GM21515 (cell line): ENCODE results near the gene MKI67.
A peak's percentile ranks its signal among the peaks of the same experiment; 100 is the strongest.

Experiments used
- ATAC-seq: cut with Tn5 transposase; IDR thresholded peaks from one replicate; pipeline ENCODE4 v1.9.1; 2021; ENCODE audit not compliant: unreplicated experiment

MKI67 gene

DNA sequence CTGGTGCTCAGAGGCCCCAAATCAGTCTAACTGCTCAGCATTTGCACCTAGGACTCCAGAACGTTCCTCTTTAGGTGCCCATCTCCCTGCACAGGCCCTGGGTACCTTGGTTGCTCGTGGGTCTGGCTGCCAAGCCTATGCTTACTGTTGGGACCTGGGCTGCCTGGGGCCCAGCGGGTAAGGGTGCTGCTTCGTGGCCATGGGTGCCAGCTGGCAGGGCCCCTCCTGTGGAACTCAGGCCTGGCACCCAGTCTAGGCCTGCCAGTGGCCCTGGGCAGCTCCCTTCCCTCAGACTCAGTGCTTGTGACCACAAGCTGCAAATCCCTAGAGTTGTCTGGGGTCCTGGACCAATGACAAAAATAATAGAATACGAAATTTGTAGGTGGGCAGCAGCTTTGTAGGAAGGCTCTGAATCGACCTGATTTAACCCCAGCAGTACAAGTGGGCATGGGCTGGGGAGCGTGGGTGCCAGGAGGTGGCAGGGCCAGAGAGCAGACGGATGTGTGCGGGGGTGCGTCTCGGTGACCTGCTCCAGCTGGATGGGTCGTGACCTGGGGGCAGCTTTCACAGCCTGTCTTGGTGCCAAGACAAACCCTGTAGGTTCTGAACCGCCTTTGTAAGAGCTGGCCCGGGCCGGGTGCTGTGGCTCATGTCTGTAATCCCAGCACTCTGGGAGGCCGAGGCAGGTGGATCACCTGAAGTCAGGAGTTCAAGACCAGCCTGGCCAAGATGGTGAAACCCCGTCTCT lies 69.7 kb downstream of the MKI67 start:
- ATAC-seq = no peak

- no peak for ATAC-seq
These were observed 71.0 kb downstream of the MKI67 start for GRCh38 chr10:128055061-128055868.

DNA sequence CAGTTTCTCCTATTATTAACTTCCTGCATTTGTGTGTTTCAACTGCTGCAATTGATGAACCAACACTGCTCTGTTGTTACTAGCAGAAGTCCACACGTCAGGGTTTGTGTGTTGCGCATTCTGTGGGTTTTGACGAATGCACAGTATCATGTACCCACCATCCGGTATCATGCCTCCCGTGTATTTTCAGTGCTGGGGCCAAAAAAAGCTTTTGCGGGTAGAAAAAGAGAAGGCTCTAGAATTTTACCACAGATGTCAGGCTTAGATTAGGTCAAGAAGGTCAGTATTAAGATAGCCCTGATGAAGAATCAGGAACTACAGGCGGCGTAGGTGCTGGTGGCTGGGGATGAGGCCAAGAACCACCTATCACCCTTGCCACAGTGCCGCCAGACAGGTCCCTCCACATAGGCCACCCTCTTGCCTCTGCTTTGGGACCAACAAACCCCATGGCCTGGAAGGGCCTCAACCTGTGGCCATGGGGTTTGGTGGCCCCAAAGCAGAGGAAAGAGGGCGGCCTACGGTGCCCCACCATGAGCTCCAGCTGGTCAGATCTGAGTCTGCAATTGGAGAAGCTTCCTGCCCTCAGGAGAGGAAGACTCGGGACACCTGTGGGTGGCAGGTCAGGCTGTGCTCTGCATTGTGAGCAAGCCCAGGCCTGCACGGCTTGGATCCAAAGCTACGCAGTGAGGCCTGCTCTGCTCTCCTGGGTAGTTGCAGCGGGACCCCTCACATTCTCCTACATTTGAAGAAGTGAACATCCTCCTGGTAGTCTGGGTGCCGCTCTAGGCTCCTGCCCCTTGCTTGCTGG lies 71.9 kb downstream of the MKI67 start:
- no peak for ATAC-seq

- ATAC-seq = no peak
These were observed 72.9 kb downstream of the MKI67 start for GRCh38 chr10:128053356-128053755.

DNA sequence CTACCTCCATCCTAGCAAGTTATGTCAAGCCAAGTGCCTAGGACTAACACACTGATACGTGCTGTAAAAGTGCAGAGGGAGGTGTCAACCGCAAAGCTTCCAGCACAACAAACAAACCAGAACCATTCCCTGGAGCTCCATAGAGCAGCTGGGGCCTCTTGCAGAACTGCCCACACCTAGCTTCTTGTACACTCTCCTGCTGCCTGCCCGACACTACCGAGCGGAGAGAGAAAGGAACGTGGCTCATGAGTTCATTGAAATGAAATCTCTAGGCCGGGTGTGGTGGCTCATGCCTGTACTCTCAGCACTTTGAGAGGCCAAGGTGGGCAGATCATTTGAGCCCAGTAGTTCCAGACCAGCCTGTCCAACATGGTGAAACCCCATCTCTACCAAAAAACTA lies 73.5 kb downstream of the MKI67 start:
- no peak for ATAC-seq

GRCh38 chr10:128051548-128051947 lies 74.7 kb downstream of the MKI67 start:
- ATAC-seq = no peak

DNA sequence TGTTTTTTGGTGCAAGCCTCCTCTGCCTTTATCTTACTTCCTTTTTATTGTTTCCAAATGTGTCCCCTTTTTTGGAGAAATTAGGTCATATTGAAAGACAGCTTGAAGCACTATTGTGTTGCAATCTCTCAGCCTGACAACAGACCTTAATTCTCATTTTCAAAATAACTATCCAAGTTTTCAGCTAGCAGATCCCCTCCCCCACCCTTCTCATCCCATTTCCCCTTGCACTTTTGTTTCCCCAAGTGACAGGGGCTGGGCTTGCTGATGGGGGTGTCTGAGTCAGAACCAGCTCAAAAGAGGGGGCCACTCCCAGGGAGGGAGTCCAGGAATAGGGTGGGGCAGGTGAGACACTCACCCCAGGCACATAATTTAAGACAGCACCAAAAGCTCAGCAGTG lies 75.3 kb downstream of the MKI67 start:
- ATAC-seq = no peak

- no peak for ATAC-seq
These were observed 76.1 kb downstream of the MKI67 start for GRCh38 chr10:128050121-128050516.

DNA sequence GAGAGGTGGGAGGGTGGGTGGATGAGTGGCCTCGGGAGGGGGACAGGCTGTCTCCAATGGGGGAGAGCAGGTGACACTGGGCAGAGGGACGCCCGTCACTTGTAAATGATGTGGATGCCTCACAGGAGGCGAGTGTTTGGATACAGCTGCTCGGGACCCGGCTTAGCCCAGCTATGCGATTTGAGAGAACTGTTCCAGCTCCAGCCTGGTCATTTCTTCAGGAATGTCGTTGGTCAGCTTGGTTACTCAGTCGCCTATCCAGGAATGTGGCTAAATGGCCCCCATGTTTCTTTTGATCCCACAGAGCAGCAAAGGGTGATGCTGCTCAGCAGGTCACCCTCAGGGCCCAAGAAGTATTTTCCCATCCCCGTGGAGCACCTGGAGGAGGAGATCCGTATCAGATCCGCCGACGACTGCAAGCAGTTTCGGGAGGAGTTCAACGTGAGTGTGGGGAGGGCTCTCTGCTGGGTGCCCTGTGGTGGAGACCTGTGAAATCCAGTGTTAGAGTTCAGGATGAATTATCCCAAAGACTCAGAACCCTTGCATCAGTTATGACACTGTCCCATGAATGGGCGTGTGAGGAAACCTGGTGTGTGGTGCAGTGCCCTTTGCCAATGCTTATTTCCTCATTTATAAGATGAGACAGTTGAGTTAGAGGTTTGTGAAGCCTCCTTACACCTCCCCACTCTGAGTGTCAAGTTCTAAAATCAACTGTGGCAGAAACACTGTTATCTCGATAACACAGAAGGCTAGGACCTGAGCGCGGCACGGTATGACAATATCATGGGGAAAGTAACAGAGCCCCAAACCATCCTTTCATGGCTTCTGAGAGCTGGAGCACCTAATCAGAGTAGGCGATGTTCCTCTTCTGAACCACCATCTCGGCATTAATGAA lies 76.8 kb downstream of the MKI67 start:
- no peak for ATAC-seq

DNA sequence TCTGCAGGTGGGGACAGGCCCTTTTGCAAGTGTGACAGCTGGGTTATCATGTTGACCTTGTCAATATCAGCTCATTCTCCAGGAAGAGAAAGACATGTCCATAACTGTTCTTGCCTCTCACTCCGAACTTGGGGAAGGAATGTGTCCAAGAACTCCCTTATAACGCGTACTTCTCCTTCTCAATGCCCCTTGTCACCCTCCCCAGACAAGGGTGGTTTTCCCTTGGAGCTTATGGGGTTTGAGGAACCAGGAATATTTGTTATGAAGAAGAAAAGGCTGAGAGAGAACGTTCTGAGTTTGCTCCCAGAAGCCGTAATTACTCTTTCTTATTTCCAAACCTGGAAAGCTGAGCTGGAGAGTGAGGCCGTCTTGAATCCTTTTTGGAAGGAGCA lies 77.4 kb downstream of the MKI67 start:
- ATAC-seq = no peak

DNA sequence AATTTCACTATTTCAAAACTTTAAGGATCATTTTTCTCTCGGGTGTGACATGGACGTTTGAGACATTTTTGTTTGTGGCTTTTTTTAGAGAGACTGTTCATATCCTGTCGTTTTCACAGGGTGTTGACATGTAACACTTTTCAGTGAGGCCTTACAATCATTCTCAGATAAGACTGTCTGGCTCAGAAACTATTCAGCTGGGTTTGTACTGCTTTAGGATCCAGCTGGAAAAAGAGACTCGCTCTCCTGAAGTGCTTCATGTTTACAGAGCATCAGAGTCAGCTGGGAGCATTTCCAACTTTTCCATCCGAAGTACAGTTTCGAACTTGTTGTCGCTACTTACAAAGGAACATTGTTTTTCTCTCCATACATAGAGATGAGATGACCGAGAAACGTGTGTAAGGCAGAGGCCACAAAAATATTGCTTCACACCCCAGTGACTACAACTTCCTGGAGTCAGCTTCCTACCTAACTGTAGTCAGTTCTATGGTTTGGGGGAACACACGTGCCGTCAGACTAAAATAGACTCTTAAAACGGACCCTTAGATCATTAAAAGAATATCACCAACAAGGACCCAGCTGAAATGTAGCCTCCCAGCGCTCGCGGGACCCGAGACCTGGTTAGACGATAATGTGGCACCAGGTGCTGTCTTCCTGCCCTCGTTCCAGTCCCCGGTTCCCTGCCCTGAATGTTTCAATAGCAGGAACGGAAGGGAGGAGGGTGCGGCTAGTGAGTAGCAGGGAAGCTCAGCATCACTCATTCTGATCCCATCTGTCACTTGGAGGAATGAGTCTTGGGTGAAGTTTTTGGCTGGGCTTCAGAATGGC lies 78.0 kb downstream of the MKI67 start:
- ATAC-seq = peak; percentile 41

DNA sequence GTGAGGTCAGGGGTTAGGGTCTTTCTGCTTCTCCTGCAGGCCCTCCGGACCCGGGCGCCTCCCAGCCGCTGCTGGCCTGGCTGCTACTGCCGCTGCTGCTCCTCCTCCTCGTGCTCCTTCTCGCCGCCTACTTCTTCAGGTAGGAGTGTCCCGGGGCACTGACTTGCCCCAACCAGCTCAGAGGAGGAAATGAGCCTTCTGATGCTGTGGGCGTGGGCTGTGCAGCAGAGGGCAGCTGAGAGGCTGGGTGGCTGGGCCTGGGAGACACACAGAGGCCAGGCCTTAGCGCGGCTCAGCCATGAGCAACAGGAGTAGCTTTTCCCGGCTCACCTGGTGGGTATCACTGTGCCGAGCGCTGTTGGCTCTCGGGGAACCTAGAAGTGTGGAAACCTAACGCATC lies 78.9 kb downstream of the MKI67 start:
- ATAC-seq = peak; percentile 99

DNA sequence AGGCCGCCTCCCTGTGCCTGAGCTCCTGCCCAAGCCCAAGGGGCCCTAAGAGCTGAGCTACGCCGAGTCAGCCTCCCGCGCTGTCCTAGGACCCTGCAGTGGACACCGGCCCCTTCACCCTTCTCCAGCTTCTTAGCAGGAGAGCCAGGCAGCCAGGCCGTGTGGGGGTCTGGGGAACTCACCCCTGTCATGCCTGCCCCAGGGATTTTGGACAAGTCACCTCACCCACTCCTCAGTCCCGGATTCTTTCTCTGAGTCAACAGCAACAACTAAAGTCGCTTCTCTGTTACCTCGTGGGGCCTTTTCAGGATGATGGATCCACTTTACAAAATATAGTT lies 79.3 kb downstream of the MKI67 start:
- peak; percentile 0 for ATAC-seq
